ENCODE results near the gene CENPM.

GRCh38 chr22:41915035-41915785 lies 31.7 kb downstream of the CENPM start, which contains the start of gene SHISA8:
- TF ChIP-seq CTCF (conservative IDR thresholded peaks at IDR 0.05 in 1 of 2, IDR thresholded peaks at IDR 0.05 in 1 of 2; ENCODE audit: low read depth in 1 of 2, low read length in 2 of 2) (no peak), EZH2 (IDR thresholded peaks at IDR 0.05; ENCODE audit: low read length, missing control alignments) (peak; percentile 89)
